SK-N-MC (cell line): Measurements from ENCODE around the gene RNF183.
"Not testable (repeated sequence)": the region's sequence is repeated elsewhere in the genome, so short reads cannot be mapped to it uniquely, and the experiment has no call there.

ENCODE experiments used
- DNase-seq: peaks from one replicate; pipeline ENCODE4 v3.0.0-alpha.2; 2011; ENCODE audit warnings: low read depth, low spot score
- H3K27ac ChIP-seq: fragments of 200-600 bp; sonication (generic); 2 replicates; pipeline ENCODE4 v1.5.1; 2016; ENCODE audit warnings: mixed run types
- H3K36me3 ChIP-seq: fragments of 200-600 bp; sonication (generic); 2 replicates; pipeline ENCODE4 v1.6.1; 2017; ENCODE audit warnings: antibody characterized with exemption, low read length, mixed read lengths; ENCODE audit not compliant: insufficient read depth
- H3K4me3 ChIP-seq: fragments of 200-600 bp; sonication (generic); 2 replicates; pipeline ENCODE4 v1.5.1; 2016
- H3K9ac ChIP-seq: fragments of 200-600 bp; sonication (generic); 2 replicates; pipeline ENCODE4 v1.8.0; 2017; ENCODE audit warnings: mixed run types, mixed read lengths; ENCODE audit not compliant: insufficient read length
- H3K9me3 ChIP-seq: fragments of 200-600 bp; sonication (generic); 2 replicates; pipeline ENCODE4 v1.6.1; 2017; ENCODE audit warnings: low read depth, mild to moderate bottlenecking, antibody characterized with exemption, low read length, moderate library complexity, mixed read lengths
- EZH2 ChIP-seq: fragments of 200-600 bp; sonication (generic); IDR thresholded peaks from one replicate; pipeline ENCODE4 v1.6.1; 2017; ENCODE audit warnings: antibody characterized with exemption
- FOXP2 ChIP-seq: optimal IDR thresholded peaks from 2 replicates; pipeline ENCODE3; 2011; ENCODE audit warnings: mild to moderate bottlenecking, moderate library complexity; ENCODE audit not compliant: insufficient read depth; ENCODE audit errors: extremely low read length, control extremely low read depth
- POLR2AphosphoS5 ChIP-seq: IDR thresholded peaks from 2 replicates; pipeline ENCODE4 v1.6.1; 2012; ENCODE audit warnings: mild to moderate bottlenecking, low read depth, low read length, borderline replicate concordance

The RNF183 gene

DNA sequence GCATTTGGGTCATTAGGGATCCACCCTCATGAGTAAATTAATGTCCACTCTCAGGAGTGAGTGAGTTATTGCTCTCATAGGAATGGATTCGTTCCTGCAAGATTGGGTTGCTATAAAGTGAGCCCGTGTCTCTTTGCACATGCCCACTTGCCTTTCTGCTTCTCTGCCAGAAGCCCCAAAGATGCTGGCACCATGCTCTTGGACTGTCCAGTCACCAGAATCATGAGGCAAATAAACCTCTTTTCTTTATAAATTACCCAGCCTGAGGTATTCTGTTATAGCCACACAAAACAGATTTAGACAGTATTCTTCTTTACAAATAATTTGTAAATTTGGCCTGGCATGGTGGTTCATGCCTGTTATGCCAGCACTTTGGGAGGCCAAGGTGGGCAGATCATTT is 52.4 kb downstream of the RNF183 start:
- H3K27ac ChIP-seq: no peak overlapping the region
- no peak for DNase-seq
- TF ChIP-seq EZH2 (no peak), POLR2AphosphoS5 (no peak), FOXP2 (no peak)

DNA sequence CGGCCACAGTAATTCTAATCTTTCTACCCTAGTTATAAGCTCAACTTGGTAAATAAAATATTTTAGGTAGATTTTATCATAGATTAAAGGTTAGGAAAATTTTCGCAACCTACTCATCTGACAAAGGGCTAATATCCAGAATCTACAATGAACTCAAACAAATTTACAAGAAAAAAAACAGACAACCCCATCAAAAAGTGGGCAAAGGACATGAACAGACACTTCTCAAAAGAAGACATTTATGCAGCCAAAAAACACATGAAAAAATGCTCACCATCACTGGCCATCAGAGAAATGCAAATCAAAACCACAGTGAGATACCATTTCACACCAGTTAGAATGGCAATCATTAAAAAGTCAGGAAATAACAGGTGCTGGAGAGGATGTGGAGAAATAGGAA is 53.5 kb downstream of the RNF183 start:
- not testable (repeated sequence) for H3K27ac ChIP-seq, DNase-seq, H3K4me3 ChIP-seq, H3K9ac ChIP-seq, H3K9me3 ChIP-seq, H3K36me3 ChIP-seq

More for the DNA sequence above, 52.4 kb downstream of the RNF183 start:
- H3K9me3 ChIP-seq: no peaks in the 10 kb centered on the region
- no peak overlapping the region for H3K4me3 ChIP-seq
- no peaks in the 10 kb centered on the region for H3K36me3 ChIP-seq
- no peak overlapping the region for H3K9ac ChIP-seq

DNA sequence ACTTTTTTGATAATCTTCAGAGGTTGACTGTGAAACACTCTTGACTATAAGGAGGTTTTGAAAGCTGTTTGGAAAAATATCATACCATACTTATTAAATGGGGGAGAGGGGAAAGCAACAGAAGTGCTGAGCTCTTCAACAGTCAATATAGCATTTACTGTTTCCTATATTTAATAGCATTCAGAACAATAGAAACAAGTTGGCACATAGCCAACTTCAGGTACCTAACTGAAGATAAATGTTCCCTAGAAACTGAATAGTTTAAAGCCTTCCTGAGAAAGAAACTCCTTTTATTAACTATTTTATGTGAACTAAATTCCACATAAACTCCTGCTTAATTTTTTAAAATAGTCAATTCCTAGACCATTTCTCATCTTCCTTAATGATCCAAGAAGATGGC is 55.5 kb downstream of the RNF183 start:
- no peak overlapping the region for H3K4me3 ChIP-seq
- H3K9ac ChIP-seq: no peak overlapping the region
- H3K9me3 ChIP-seq: no peaks in the 10 kb centered on the region
- no peaks in the 10 kb centered on the region for H3K36me3 ChIP-seq
- H3K27ac ChIP-seq: no peak overlapping the region
- no peak for TF ChIP-seq POLR2AphosphoS5
- no peak for TF ChIP-seq FOXP2
- no peak for TF ChIP-seq EZH2
- DNase-seq: no peak
